HG03457 (cell line): Measurements from ENCODE around the gene PET117.
"Not testable (repeated sequence)": the region's sequence is repeated elsewhere in the genome, so short reads cannot be mapped to it uniquely, and the experiment has no call there.

Experiments used
- ATAC-seq: cut with Tn5 transposase; IDR thresholded peaks from one replicate; pipeline ENCODE4 v1.9.1; 2021; ENCODE audit warnings: moderate number of reproducible peaks; ENCODE audit not compliant: unreplicated experiment

The PET117 gene

DNA sequence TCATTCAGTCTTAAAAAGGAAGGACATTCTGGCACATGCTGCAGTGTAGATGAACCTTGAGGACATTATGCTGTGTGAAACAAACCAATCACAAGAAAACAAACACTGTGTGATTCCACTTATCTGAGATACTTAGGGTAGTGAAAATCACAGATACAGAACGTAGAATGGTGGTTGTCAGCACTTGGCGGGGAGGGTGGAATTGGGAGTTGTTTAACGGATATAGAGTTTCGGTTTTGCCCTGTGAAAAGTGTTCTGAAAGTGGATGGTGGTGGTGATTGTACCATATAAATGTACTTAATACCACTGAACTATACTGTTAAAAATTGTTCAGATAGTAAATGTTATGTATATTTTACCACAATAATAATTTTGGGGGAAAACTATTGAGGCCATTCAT is 18.4 kb downstream of the PET117 start:
- no peak for ATAC-seq

DNA sequence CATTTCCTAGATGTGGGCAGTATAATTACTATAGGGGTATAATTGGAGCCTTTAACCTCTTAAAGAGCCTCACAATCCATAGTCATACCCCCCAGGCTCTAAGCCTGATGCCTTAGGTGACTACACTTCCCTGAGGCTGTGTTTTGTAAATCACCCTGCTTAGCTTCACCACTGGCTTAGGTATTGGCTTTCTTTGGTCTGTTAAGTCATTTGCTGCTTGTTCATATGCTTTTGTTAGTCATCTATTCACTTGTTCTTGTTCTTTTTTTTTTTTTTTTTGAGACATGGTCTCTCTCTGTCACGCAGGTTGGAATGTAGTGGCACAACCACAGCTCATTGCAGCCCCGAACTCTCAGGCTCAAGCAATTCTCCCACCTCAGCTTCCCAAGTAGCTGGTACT is 26.7 kb downstream of the PET117 start:
- ATAC-seq: no peak

DNA sequence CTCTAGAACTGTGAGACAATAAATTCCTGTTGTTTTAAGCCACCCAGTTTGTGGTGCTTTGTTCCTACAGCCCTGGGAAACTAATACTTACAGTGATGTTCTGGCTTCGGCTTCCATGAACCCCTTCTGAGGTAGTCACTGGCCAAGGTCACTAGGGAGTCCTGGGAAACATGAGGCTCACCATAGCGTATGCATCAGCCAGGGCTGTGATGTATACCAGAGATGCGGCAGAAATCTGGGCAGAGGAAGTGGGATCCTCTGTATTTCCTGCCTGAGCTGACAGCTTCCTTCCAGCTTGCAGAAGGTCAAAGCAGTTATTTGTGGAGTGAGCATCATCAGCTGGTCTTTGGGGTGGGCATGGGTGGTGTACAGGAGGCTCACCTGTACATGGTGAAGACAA is 27.9 kb downstream of the PET117 start:
- ATAC-seq: no peak

DNA sequence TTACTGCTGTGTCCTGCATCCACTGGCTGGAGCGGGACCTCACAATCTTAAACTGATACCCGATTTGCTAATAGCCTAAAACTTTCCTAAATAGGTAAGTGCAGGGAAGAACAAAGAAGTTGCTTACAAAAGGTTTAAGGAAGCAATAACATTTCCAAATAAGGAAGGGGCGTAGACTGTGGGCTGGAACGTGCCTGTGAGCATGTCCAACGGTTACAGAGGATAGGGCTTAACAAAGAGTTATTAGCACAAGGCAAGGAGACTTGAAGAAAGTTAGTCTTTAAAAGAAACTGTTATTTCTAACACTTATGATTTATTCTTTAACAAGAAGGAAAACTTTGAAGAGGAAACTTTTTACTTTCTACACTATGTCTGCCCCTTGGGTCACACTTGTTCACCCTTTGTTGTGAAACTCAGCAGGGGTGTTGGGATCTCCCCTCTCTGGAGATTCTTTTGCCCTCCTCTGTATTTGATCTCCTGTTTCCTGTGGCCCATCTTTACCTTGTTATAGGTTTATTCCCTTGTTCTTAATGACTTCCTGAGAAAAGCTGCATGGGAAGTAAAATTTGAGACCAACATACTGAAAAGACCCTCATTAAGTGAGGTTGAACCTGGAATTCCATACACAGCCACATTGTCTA is 28.7 kb downstream of the PET117 start:
- ATAC-seq: no peak

DNA sequence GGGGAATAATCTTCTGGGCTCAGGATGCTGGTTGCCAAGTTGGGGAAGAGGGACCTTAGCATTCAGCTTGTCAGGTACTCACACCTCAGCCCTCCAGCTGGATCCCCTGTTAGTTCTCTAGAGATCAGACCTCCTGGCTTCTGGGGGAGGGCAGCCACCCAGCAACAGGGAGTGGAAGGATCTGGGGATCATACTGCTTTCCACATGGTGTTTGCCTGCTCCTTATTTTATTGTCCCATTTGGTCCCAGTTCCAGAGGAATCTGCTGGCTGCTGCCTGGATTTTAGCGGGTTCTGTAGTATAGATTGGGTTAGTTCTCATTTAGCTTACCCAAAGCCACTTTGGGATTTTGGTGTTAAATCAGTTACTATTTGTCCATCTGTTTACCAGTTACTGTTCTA is 29.3 kb downstream of the PET117 start:
- no peak for ATAC-seq

DNA sequence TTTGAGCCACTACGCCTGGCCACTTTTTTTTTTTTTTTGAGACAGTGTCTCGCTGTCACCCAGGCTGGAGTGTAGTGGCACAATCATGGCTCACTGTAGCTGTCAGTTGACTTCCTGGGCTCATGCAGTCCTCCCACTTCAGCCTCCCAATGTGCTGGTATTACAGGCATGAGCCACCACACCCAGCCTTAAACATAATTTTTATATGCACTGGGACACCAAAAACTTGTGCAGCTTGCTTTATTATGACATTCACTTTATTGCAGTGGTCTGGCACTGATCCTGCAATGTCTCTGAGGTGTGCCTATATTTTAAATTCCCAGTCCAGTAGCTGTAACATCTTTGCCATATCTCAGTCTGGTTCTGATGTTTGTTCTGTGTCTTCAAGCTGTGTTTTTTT is 34.7 kb downstream of the PET117 start:
- no peak for ATAC-seq

DNA sequence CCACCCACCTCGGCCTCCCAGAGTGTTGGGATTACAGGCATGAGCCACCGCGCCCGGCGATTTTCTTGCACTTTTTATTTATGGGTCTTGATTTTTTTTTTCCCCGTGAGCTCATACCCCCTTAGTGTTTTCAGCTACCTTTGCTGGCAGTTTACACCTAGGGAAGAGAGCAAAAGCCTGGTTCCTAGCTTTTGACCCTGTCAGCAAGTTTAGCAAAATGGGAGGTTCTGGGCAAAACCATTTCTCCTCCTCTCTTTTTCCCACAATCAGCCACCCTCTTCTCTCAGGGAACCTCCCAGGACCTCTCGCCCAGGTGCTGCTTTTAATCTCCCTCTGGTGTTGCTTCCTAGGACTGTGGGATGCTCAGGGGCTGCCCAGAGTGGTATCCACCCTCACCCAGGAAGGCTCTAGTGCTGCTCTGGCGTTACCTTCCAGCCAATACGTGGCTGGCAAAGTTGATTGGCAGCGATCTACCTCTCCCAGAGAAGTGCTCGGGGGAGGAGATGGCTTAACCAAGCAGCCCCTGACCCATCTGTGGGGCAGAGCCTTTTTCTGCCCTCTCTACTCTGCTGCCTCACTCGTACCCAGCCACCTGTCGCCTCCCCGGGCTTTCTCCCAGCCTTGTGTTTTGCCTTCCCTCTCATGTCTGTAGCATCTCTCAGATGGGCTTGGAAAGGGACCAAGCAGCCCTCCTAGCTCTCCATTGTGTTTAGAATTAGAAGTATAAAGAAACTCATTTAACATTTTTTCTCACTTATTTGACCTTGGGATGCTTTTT is 37.4 kb downstream of the PET117 start:
- ATAC-seq: no peak

DNA sequence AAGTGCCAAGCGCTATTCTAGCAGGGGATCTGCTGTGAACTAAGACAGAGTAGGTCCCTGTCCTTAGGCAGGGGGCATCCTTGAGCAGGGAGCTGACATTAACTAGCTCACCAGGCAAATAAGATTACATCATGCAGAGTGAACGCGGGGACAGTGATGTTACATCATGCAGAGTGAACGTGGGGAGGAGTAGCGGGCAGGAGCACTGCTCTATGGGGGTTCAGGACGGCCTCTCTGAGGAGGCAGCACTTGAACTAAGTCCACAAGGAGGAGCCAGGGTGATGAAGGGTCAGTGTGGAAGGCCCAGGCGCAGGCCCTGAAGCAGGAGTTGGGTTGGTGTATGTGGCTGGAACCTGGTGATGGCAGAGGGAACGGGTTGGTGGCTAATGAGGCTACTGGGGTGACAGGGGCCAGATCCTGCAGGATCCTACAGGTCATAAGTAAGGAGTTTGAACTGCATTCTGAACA is 38.7 kb downstream of the PET117 start:
- ATAC-seq: no peak

DNA sequence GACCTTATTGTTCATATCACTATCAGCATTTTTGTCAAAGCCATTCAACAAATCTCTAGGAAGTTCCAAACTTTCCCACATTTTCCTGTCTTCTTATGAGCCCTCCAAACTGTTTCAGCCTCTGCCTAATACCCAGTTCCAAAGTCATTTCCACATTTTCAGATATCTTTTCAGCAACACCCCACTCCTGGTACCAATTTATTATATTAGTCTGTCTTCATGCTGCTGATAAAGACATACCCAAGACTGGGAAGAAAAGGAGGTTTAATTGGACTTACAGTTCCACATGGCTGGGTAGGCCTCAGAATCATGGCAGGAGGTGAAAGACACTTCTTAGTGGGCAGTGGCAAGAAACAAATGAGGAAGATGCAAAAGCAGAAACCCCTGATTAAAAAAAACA is 42.7 kb downstream of the PET117 start:
- ATAC-seq: not testable (repeated sequence)

DNA sequence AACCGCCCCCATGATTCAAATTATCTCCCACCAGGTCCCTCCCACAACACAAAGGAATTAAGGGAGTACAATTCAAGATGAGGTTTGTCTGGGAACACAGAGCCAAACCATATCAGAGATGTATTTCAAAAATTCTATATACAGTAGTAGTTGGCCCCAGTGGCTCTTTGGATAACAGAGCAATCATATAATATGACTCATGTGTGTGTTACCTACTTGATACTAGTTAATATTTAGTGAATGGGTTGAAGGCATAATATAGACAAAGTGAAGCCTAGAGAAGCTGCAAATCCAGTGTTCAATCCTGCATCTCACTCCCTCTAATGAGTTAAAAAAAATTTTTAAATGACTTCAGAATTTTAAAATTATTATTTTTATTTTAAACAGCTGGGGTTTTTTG is 43.2 kb downstream of the PET117 start:
- no peak for ATAC-seq

DNA sequence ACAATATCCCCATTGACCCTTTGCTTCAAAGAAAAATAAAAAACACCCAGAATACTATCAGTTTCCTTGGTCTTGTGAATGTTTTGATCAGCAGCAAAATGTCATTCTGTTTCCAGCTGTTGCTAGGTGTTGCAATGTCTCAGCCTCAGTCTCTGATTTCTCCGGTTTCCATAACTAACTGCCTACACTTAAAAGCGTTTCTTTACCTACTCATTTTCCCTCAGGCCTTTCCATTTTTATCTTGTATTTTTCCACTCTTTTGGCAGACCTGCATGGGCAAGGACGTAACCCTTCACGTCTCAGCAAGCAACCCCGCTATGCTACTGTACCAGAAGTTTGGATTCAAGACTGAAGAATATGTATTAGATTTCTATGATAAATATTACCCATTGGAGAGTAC is 49.4 kb downstream of the PET117 start:
- no peak for ATAC-seq

DNA sequence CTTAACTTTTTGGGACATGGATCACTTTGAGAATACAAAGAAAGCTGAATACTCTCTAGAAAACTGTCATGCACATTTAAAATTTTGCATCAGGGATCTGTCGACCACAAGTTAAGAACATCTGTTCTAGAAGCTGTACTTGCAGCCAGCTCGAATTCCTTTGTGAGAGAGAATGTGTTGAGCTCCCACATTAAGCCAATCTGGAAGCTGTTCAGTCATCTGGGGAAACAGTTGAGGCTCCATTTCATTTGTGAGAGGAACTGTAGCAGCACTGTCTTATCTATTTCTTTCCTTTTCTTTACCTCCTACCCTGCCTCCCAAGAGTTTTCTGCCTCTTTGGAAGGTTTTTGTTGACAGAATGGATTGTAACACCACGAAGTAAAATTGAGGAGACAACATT is 50.8 kb downstream of the PET117 start:
- ATAC-seq: no peak

DNA sequence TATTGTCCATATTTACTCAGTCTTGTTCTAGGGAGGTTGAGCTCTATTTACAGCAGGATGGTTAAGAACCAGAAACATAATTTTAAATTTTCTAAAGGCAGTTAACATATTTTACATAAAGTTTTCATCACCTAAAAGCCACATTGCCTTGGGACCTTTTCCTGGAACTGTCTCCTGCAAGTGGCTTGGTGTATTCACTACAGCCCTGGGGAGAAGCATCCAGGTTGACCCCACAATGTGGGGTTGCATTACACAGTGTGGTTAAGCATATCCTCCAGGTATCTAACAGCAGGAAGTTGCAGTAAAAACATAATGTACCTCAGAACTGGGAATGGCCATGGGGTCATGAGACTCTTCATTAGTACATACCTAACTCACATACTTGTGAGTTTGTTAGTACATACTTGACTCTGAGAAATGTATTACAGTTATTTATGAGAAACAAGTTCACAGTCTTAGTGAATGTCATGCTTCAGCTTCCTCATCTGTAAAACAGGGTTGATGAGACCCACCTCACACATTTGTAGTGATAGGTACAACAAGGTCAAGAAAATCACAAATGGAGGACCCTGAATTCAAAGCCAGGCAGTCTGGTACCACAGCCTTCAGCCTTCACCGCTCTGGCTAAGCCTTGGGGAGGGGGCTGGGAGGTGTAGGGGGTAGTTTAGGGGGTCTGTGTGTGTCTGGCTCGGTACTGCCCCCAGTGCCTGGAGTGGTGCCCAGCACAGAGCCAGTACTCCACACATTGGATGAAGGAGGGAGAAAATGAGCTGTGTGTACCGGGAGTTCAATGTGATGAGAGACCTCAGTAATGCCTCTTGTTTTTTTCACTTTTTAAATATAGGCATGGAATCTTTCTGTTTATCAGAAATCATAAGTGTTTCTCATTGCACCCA is 52.9 kb downstream of the PET117 start:
- ATAC-seq: no peak

DNA sequence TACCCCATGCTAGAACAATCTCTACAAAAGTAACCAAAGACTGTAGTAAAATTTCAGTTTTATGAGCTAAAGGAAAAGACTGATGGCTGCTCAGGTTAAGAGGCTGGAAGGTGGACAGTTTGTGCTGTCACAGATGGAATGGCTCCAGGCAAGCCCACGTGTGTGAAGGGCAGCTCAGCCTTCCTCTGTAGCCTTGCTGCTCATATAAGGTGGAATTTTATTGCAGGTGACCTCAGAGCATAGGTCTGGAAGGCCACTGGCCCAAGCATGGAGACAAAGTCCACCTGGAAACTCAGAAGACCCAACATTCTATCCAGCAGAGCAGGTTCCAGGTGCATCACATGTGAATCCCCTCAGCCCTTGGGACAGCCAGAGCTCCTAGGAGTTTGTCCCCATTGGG is 53.6 kb downstream of the PET117 start:
- no peak for ATAC-seq
